GM12892 (cell line): Measurements from ENCODE around the gene FGF11.

ENCODE experiments used
- POLR2A ChIP-seq: IDR thresholded peaks from 2 replicates; pipeline ENCODE4 v1.6.1; 2011; ENCODE audit warnings: low read depth, low read length, control low read depth
- POLR2AphosphoS5 ChIP-seq: IDR thresholded peaks from 2 replicates; pipeline ENCODE4 v1.6.1; 2011; ENCODE audit warnings: low read depth, low read length, control low read depth

- TF ChIP-seq POLR2A: no peak
- TF ChIP-seq POLR2AphosphoS5: no peak
Measured at GRCh38 chr17:7417056-7417655, 22.2 kb upstream of the FGF11 start.
